NOMO-1 treated with DMSO at 0.1 percent for 48 hours (cell line): ENCODE measurements around the gene CPNE4.

Experiments used
- DNase-seq: peaks from one replicate; lab custom pipeline; 2025; ENCODE audit not compliant: unreplicated experiment; lab: John Stamatoyannopoulos, UW

CPNE4 gene

GRCh38 chr3:131612745-131613144, 422.1 kb downstream of the CPNE4 start:
- no peak for DNase-seq

- no peak for DNase-seq
Measured at GRCh38 chr3:131610174-131610573, 424.6 kb downstream of the CPNE4 start.

GRCh38 chr3:131608741-131609140, 426.1 kb downstream of the CPNE4 start:
- DNase-seq = no peak

- no peak for DNase-seq
Measured at GRCh38 chr3:131608296-131608695, 426.5 kb downstream of the CPNE4 start.

- DNase-seq = no peak
Measured at GRCh38 chr3:131605916-131606315, 428.9 kb downstream of the CPNE4 start.

- no peak for DNase-seq
Measured at GRCh38 chr3:131602011-131602779, 432.6 kb downstream of the CPNE4 start.

- no peak for DNase-seq
Measured at GRCh38 chr3:131597816-131598215, 437.0 kb downstream of the CPNE4 start.

GRCh38 chr3:131596884-131597283, 437.9 kb downstream of the CPNE4 start:
- no peak for DNase-seq

- no peak for DNase-seq
Measured at GRCh38 chr3:131591394-131592014, 443.3 kb downstream of the CPNE4 start.

- no peak for DNase-seq
Measured at GRCh38 chr3:131586277-131586676, 448.5 kb downstream of the CPNE4 start.

GRCh38 chr3:131582438-131582837, 452.4 kb downstream of the CPNE4 start:
- no peak for DNase-seq

- DNase-seq = no peak
Measured at GRCh38 chr3:131568460-131568859, 466.4 kb downstream of the CPNE4 start.

- DNase-seq = no peak
Measured at GRCh38 chr3:131564812-131565211, 470.0 kb downstream of the CPNE4 start.

GRCh38 chr3:131561511-131561910, 473.3 kb downstream of the CPNE4 start:
- no peak for DNase-seq

GRCh38 chr3:131560795-131561194, 474.0 kb downstream of the CPNE4 start:
- no peak for DNase-seq

- peak; percentile 6 for DNase-seq
Measured at GRCh38 chr3:131555456-131555855, 479.4 kb downstream of the CPNE4 start.

- no peak for DNase-seq
Measured at GRCh38 chr3:131553495-131554247, 481.1 kb downstream of the CPNE4 start.

- DNase-seq = no peak
Measured at GRCh38 chr3:131551761-131552160, 483.1 kb downstream of the CPNE4 start.

- no peak for DNase-seq
Measured at GRCh38 chr3:131550562-131551465, 484.0 kb downstream of the CPNE4 start.

GRCh38 chr3:131549340-131549739, 485.5 kb downstream of the CPNE4 start:
- DNase-seq = peak; percentile 28

- no peak for DNase-seq
Measured at GRCh38 chr3:131547585-131547984, 487.2 kb downstream of the CPNE4 start.
